ENCODE measurements around the gene KLC3. TPM values are rescaled to one million over a fixed set of nuclear protein-coding genes. Genes with fewer than 3 reads are reported as not detected.

Gene KLC3
- total RNA-seq, 1 experiment from 2014 or later = 4.8 TPM

DNA sequence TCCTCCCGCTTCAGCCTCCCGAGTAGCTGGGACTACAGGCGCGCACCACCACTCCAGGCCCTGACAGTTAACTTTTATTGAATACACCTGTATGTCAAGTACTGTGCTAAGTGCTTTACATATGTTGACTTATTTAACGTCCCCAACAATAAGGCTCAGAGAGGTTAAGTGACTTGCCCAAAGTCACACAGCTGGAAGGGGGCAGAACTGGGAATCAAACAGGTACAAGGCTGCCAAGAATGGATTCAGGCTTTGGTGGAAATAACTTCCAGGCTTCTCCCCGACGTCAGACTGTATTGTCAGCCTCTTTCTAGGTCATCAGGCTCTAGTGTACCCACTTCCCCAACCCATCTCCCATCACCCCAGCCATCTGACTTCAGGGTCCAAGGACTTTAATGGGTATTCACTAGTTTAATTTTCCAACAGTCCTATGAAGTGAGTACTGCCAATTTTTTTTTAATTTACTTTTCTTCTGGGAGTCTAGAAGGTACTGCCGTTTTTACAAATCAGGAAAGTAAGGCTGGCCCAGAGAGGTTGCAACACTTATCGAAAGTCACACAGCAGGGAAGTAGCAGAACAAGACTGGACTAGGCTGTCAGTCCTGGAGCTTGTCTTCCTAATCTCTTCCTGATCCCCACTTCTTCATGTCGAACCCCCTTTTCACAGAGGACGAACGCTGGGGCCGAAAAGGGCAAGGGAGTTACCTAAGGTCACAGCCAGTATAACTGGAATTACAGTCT is 13.0 kb upstream of the KLC3 start:
- Histone ChIP-seq H3K4ac (ENCODE audit: low read depth, low read length) (no peak overlapping the region), H3K79me1 (ENCODE audit: insufficient read depth, low read depth, low read length, poor library complexity, severe bottlenecking) (no peaks in the 10 kb centered on the region), H4K5ac (ENCODE audit: insufficient read length, low read depth, low read length) (no peak overlapping the region), H3K56ac (ENCODE audit: insufficient read length, low read depth, low read length) (no peak overlapping the region), H4K91ac (ENCODE audit: insufficient read length, low read depth, low read length) (no peak overlapping the region), H3K27ac (ENCODE audit: insufficient read length, low read depth, low read length) (no peak overlapping the region), H4K8ac (replicated peaks; ENCODE audit: insufficient read length, low read depth, low read length) (no peak overlapping the region), H3K9me3 (ENCODE audit: control insufficient read depth, low read depth, low read length) (no peaks in the 10 kb centered on the region), H3K23me2 (ENCODE audit: insufficient read length, low read depth, low read length, poor library complexity, severe bottlenecking) (no peaks in the 10 kb centered on the region), H3T11ph (ENCODE audit: low read length) (no peak overlapping the region), H2AFZ (ENCODE audit: low read length) (no peak overlapping the region), H3K27me3 (ENCODE audit: insufficient read depth, low read length) (no peaks in the 10 kb centered on the region), H3K14ac (ENCODE audit: insufficient read depth, low read length) (no peak overlapping the region), H2BK12ac (ENCODE audit: insufficient read length, low read depth, low read length) (no peak overlapping the region), H2AK5ac (ENCODE audit: insufficient read length, low read length) (no peak overlapping the region), H3K79me2 (ENCODE audit: insufficient read depth, low read length) (no peaks in the 10 kb centered on the region), H3K9ac (ENCODE audit: extremely low read depth, insufficient read length, low read length) (no peak overlapping the region), H4K20me1 (ENCODE audit: control insufficient read depth, insufficient read depth, insufficient read length) (no peaks in the 10 kb centered on the region), H3K23ac (ENCODE audit: insufficient read length, low read depth, low read length) (no peak overlapping the region), H3K18ac (ENCODE audit: insufficient read length, low read depth, low read length) (no peak overlapping the region), H2BK5ac (ENCODE audit: insufficient read length, low read length) (no peak overlapping the region), H2BK15ac (ENCODE audit: low read depth, low read length) (no peak overlapping the region), H2BK120ac (ENCODE audit: low read depth, low read length, poor library complexity, severe bottlenecking) (no peak overlapping the region), H3K4me1 (ENCODE audit: insufficient read depth, low read length) (no peaks in the 10 kb centered on the region), H2BK20ac (ENCODE audit: low read depth, low read length, poor library complexity, severe bottlenecking) (no peak overlapping the region), H3K4me2 (ENCODE audit: insufficient read depth, insufficient read length, low read length) (no peak overlapping the region)
- WGBS (ENCODE audit: extremely low coverage, insufficient read length, low lambda C conversion rate) = no CpG with 5 or more reads among the region's 13 CpGs
- H3K4me1 Mint-ChIP-seq = peaks cover 11 to 18% of the 10 kb centered on the region in 2 experiments
- no peak for TF ChIP-seq CTCF (conservative IDR thresholded peaks at IDR 0.05)
- H3K4me3 Mint-ChIP-seq = no peak overlapping the region
- H3K27ac Mint-ChIP-seq = no peak overlapping the region
- H3K9me3 Mint-ChIP-seq = no peaks in the 10 kb centered on the region; a peak in 1 of 5 replicates
- H3K27me3 Mint-ChIP-seq (ENCODE audit: low read depth) = peaks cover 30% of the 10 kb centered on the region
- no peaks in the 10 kb centered on the region for H3K36me3 Mint-ChIP-seq (ENCODE audit: insufficient read depth in 1 of 3, low read depth in 3 of 3)
- DNase-seq = no peak

Data from H9 (cell line).